GM18861 (cell line): ENCODE measurements around the gene APOBEC3C.
"Not testable (repeated sequence)": the region's sequence is repeated elsewhere in the genome, so short reads cannot be mapped to it uniquely, and the experiment has no call there.

Experiments
- ATAC-seq: cut with Tn5 transposase; IDR thresholded peaks from one replicate; pipeline ENCODE4 v1.9.1; 2021; ENCODE audit not compliant: unreplicated experiment

APOBEC3C gene

GRCh38 chr22:39020021-39020651 is 6.1 kb downstream of the APOBEC3C start:
- ATAC-seq = not testable (repeated sequence)

DNA sequence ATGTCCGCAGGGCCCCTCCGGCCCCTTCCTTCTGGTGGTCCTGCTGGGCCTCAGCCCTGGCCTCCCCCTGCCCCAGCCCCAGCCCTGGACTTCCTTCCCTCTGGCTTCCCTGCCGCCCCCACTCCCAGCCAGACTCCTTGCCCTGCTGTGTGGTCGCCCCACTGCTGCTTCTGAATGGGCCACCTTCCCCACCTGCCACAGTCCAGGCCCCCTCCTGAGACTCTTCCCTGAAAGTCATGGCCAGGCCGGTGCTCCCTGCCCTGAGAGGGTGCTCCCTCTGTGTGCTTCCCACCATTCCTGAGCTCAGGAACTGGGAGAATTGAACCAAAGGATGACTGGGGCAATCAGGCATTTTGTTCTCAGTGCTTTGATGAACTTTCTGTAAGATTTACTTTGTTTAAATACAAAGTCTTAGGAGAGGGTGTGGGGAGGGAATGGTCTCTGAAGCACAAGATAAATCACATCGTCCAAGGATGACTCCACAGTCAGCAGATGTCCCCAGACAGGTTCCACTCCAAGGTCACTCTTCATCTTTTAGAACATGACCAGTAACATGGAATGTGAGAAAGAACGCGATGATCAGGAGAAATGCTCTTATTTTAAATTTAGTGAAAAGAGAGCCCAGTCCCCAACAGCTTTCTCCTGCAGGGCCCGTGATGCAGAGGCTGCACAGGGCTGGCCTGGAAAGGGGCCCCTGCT is 7.6 kb downstream of the APOBEC3C start:
- no peak for ATAC-seq

DNA sequence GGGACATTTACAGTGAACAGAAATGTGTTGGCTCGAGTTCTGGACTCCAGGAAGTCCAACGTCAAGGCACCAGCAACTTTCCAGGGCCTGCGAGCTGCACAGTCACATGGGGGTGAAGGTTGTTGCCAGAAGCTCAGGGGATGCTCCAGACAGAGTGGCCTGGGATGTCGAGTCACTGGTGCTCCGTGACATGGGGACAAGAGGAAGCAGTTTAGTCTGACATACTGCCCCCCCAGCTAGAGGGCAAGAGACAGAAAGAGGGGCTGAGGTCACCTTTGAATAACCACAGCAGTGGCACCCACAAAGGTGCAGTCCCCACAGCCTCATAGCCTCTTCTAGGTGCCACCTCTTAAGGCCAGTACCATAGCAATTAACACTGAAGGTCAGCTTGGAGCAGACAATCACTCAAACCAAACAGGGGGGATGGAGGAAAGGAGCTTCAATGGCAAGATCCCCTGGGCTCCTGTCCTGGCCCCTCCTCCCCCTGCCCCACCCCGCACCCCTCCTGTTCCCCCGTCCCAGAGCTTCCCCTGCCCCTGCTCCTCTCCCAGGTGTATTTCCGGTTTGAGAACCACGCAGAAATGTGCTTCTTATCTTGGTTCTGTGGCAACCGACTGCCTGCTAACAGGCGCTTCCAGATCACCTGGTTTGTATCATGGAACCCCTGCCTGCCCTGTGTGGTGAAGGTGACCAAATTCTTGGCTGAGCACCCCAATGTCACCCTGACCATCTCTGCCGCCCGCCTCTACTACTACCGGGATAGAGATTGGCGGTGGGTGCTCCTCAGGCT is 10.7 kb downstream of the APOBEC3C start:
- ATAC-seq = no peak

DNA sequence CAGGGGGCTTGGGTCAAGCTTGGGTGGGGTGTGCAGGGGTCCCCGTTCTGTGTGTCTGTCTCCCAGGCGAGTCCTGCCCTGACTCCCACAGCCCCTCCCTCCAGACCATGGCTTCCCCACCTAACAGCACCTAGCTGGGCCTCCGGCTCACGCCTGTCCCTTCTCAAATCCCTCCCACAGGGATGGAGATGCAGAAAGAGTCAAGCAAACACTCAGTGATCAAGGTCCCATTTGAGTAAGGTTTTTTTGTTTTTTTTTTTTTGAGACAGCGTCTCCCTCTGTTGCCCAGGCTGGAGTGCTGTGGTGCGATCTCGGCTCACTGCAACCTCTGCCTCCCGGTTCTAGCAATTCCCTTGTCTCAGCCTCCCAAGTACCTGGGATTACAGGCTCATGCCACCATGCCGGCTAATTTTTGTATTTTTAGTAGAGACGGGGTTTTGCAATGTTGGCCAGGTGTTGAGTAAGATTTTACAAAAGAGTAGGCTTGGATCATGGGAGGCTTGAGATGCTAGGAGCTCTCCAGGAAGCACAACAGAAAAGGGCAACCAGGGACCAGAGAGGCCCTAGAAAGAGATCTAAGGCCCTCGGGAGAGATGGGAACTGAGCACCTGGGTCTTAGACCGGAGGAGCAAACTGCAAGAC is 12.6 kb downstream of the APOBEC3C start:
- ATAC-seq = no peak

DNA sequence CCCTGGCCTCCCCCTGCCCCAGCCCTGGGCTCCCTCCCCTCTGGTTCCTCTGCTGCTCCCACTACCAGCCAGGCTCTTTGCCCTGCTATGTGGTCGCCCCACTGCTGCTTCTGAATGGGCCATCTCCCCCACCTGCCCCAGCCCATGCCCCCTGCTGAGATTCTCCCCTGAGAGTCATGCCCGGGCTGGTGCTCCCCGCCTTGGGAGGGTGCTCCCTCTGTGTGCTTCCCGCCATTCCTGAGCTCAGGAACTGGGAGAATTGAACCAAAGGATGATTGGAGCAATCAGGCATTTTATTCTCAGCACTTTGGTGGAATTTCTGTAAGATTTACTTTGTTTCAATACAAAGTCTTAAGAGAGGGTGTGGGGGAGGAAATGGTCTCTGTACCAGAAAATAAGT is 13.7 kb downstream of the APOBEC3C start:
- ATAC-seq = no peak

DNA sequence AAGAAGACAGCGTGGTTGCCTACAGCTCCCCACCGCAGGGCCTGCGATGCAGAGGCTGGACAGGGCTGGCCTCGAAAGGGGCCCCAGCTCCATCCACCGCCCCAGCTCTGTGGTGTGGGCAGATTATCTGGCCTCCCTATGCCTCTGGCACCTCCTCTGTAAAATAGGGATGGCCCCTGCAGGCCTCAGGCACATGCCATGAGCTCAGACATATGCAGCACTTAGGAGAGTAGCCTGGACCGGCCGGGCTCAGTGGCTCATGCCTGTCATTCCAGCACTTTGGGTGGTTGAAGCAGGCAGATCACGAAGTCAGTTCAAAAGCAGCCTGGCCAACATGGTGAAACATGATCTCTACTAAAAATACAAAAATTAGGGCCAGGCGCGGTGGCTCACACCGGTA is 14.2 kb downstream of the APOBEC3C start:
- ATAC-seq = no peak

DNA sequence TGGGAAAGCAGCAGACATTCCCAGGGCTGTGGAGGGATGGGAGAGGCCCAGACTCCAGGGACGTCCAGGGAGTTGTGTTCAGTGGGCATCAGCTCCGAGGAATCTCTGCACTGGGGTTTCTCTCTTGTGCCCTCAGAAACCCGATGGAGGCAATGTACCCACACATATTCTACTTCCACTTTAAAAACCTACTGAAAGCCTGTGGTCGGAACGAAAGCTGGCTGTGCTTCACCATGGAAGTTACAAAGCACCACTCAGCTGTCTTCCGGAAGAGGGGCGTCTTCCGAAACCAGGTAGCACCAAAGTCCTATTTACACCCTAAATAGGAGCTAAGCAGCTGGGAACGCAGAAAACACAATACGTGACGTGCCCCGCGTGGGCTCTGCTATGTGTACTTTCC is 15.2 kb downstream of the APOBEC3C start:
- ATAC-seq = no peak

DNA sequence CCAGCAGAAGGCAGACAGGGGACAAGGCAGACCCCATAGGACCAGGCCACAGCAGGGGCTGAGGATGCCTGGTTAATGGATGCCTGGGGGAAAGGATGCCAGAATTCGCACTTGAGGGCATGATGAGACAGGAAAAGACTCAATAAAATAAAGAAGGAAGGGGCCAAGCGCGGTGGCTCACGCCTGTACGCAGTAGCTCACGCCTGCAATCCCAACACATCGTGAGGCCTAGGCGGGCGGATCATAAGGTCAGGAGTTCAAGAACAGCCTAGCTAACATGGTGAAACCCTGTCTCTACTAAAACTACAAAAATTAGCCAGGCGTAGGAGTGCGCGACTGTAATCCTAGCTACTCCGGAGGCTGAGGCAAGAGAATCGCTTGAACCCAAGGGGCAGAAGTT is 16.6 kb downstream of the APOBEC3C start:
- ATAC-seq = no peak

GRCh38 chr22:39031434-39032295 is 17.6 kb downstream of the APOBEC3C start:
- not testable (repeated sequence) for ATAC-seq

GRCh38 chr22:39037071-39037470 is 23.0 kb downstream of the APOBEC3C start:
- not testable (repeated sequence) for ATAC-seq

- no peak for ATAC-seq
Observed at GRCh38 chr22:39039306-39040126, 25.5 kb downstream of the APOBEC3C start.

DNA sequence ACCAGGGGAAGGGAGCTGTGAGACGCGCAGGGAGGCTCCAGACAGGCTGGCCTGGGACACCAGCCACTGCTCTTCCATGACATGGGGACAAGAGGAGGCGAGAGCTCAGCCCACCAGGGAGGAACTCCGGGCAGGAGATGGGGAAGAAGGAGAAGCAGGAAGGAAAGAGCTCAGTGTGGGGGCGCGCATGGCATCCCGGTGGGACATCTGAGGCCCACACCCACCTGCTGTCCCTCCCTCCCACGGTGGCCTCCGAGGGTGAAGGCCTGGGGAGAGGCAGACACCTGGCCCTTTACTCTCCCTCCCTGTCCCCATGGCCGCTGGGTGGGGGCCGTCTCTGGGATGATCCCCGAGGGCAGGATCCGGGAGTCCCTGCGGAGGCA is 26.1 kb downstream of the APOBEC3C start:
- ATAC-seq = not testable (repeated sequence)

GRCh38 chr22:39040538-39041296 is 26.7 kb downstream of the APOBEC3C start, which contains the start of gene APOBEC3F:
TSS of gene APOBEC3F (plus strand) at chr22:39040864. CDS start at chr22:39040961, 97 bp downstream.
- ATAC-seq = peak; percentile 98

GRCh38 chr22:39041908-39042307 is 27.9 kb downstream of the APOBEC3C start:
- ATAC-seq = no peak

DNA sequence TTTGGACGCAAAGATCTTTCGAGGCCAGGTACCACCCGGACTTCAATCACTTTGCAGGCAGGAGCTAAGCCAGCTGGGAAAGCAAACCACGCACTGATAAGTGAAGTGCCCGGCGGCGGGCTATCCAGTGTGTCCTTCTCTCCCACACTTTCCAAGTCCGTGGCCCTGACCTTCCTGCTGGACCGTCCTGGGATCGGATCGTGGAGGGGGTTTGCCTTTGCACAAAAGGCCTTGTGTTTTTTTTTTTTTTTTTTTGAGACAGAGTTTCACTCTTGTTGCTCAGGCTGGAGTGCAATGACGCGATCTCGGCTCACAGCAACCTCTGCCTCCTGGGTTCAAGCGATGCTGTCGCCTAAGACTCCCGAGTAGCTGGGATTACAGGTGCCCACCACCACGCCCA is 29.0 kb downstream of the APOBEC3C start:
- ATAC-seq = not testable (repeated sequence)

GRCh38 chr22:39045136-39045535 is 31.1 kb downstream of the APOBEC3C start:
- ATAC-seq = not testable (repeated sequence)

DNA sequence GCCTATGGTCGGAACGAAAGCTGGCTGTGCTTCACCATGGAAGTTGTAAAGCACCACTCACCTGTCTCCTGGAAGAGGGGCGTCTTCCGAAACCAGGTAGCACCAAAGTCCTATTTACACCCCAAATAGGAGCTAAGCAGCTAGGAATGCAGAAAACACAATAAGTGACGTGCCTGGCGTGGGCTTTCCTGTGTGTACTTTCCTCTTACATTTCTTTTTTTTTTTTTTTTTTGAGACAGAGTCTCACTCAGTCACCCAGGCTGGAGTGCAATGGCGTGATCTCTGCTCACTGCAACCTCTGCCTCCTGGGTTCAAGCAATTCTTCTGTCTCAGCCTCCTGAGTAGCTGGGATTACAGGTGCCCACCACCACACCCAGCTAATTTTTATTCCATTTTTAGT is 35.4 kb downstream of the APOBEC3C start:
- ATAC-seq = not testable (repeated sequence)

GRCh38 chr22:39051844-39052495 is 37.9 kb downstream of the APOBEC3C start:
- ATAC-seq = not testable (repeated sequence)
